ENCODE measurements around the gene MITF.

MITF gene

GRCh38 chr3:69740103-69741021 lies 1.1 kb downstream of the MITF start:
- H3K4me3 ChIP-seq (ENCODE audit: low read depth, low read length) = peak overlapping the region; percentile 88
- no peak for DNase-seq (ENCODE audit: low read depth)
- TF ChIP-seq CTCF (conservative IDR thresholded peaks at IDR 0.05; ENCODE audit: low read depth, low read length) = no peak

- no peak overlapping the region for H3K4me3 ChIP-seq (ENCODE audit: low read depth, low read length)
- no peak for DNase-seq (ENCODE audit: low read depth)
- TF ChIP-seq CTCF (conservative IDR thresholded peaks at IDR 0.05; ENCODE audit: low read depth, low read length) = no peak
Observed at GRCh38 chr3:69741032-69741767, 1.9 kb downstream of the MITF start.

GRCh38 chr3:69742391-69742790 lies 3.1 kb downstream of the MITF start:
- DNase-seq (ENCODE audit: low read depth) = no peak
- no peak overlapping the region for H3K4me3 ChIP-seq (ENCODE audit: low read depth, low read length)
- no peak for TF ChIP-seq CTCF (conservative IDR thresholded peaks at IDR 0.05; ENCODE audit: low read depth, low read length)

GRCh38 chr3:69743975-69744906 lies 5.0 kb downstream of the MITF start:
- H3K4me3 ChIP-seq (ENCODE audit: low read depth, low read length) = no peak overlapping the region
- DNase-seq (ENCODE audit: low read depth) = peak; percentile 42
- no peak for TF ChIP-seq CTCF (conservative IDR thresholded peaks at IDR 0.05; ENCODE audit: low read depth, low read length)

GRCh38 chr3:69745505-69745904 lies 6.2 kb downstream of the MITF start:
- no peak overlapping the region for H3K4me3 ChIP-seq (ENCODE audit: low read depth, low read length)
- no peak for TF ChIP-seq CTCF (conservative IDR thresholded peaks at IDR 0.05; ENCODE audit: low read depth, low read length)
- no peak for DNase-seq (ENCODE audit: low read depth)

GRCh38 chr3:69746119-69746518 lies 6.9 kb downstream of the MITF start:
- no peak for TF ChIP-seq CTCF (conservative IDR thresholded peaks at IDR 0.05; ENCODE audit: low read depth, low read length)
- H3K4me3 ChIP-seq (ENCODE audit: low read depth, low read length) = no peak overlapping the region
- peak; percentile 77 for DNase-seq (ENCODE audit: low read depth)
